K562 (cell line): Measurements from ENCODE around the gene PLCG2. TPM values are rescaled to one million over a fixed set of nuclear protein-coding genes. Genes with fewer than 3 reads are reported as not detected.
A peak's percentile ranks its signal among the peaks of the same experiment; 100 is the strongest.

Source experiments
- ADNP ChIP-seq: fragments of 200-800 bp; sonication (Bioruptor generic); IDR thresholded peaks from 2 replicates; pipeline ENCODE4 v1.6.1; 2016; ENCODE audit warnings: missing genetic modification characterization, missing compliant biosample characterization
- CSDE1 ChIP-seq, 2 experiments: fragments of 450-650 bp; IDR thresholded peaks; 2 replicates each; pipeline ENCODE4 v1.6.1; 2016; ENCODE audit warnings: mild to moderate bottlenecking in 1 of 2
- E4F1 ChIP-seq: fragments of 250-450 bp; sonication (Bioruptor Pico); IDR thresholded peaks from 2 replicates; pipeline ENCODE4 v1.5.0; 2021; ENCODE audit warnings: mild to moderate bottlenecking, borderline replicate concordance
- HDAC2 ChIP-seq: fragments of 450-650 bp; IDR thresholded peaks from 2 replicates; pipeline ENCODE4 v1.6.1; 2016; ENCODE audit warnings: mild to moderate bottlenecking
- LCOR ChIP-seq: sonication (generic); formaldehyde crosslinking; IDR thresholded peaks from 2 replicates; pipeline ENCODE4 v1.8.0; 2022; ENCODE audit warnings: mild to moderate bottlenecking, missing genetic modification reagents
- POLR3G ChIP-seq: IDR thresholded peaks from 2 replicates; pipeline ENCODE4 v1.6.1; 2011; ENCODE audit not compliant: insufficient read length, insufficient replicate concordance; ENCODE audit errors: extremely low read depth
- SRSF1 ChIP-seq: fragments of 200-400 bp; formaldehyde crosslinking; IDR thresholded peaks from 2 replicates; pipeline ENCODE4 v1.6.1; 2017; ENCODE audit warnings: mild to moderate bottlenecking, low read depth, low read length, moderate library complexity
- U2AF1 ChIP-seq: fragments of 200-400 bp; formaldehyde crosslinking; optimal IDR thresholded peaks from 2 replicates; pipeline ENCODE3; 2017; ENCODE audit warnings: mild to moderate bottlenecking, low read depth, low read length, moderate library complexity
- ZNF436 ChIP-seq: fragments of 250-450, 450-650 bp; sonication (Bioruptor Pico); formaldehyde crosslinking; IDR thresholded peaks from 2 replicates; pipeline ENCODE4 v1.7.0; 2020; ENCODE audit warnings: mild to moderate bottlenecking
- ZNF707 ChIP-seq: fragments of 250-450 bp; sonication (Bioruptor Pico); conservative IDR thresholded peaks from 2 replicates; pipeline ENCODE4 v1.8.0; 2022; ENCODE audit warnings: inconsistent platforms, mild to moderate bottlenecking, moderate library complexity
- polyA plus RNA-seq, 8 experiments: library from polyadenylated mRNA; depleted of rRNA in 4 of 8; stranded (reverse) in 5 of 8; unstranded in 3 of 8; fragments of >200 nt; fragmentation: Nextera tagmentation in 2 of 8; fragmentation: Illumina TruSeq in 1 of 8; extraction: Ambion mirVana in 2 of 8; extraction: Trizol in 1 of 8; gene quantifications; 2 replicates each; pipeline versions ENCODE4 v1.2.1 to v1.2.3, GENCODE V29; 2011 to 2014; ENCODE audit warnings: inconsistent platforms in 1 of 8, missing spikeins in 1 of 8
- total RNA-seq, 7 experiments: library from RNA; depleted of rRNA in 6 of 7; stranded (reverse); fragments of >200 nt in 6 of 7; fragmentation: Illumina TruSeq in 2 of 7; extraction: Trizol in 2 of 7; gene quantifications; 2 replicates each; pipeline versions ENCODE4 v1.2.1 to v1.2.3, GENCODE V29; 2011 to 2021; ENCODE audit warnings: low replicate concordance in 1 of 7
- TF ChIP-seq, protein P1 (sequence below): fragments of 450-650 bp; formaldehyde crosslinking; IDR thresholded peaks from 2 replicates; pipeline ENCODE4 v1.4.0; 2020; ENCODE audit warnings: mild to moderate bottlenecking, moderate library complexity
- TF ChIP-seq, protein P2 (sequence below): fragments of 250-450 bp; sonication (Bioruptor Pico); IDR thresholded peaks from 2 replicates; pipeline ENCODE4 v1.8.0; 2021; ENCODE audit warnings: moderate library complexity, mild to moderate bottlenecking, inconsistent platforms
- TF ChIP-seq, protein P3 (sequence below), 3 experiments: IDR thresholded peaks in 2 of 3; conservative IDR thresholded peaks in 1 of 3; 2 replicates each; pipeline ENCODE4 v1.5.1; 2011 to 2012; ENCODE audit warnings: low read length in 3 of 3, mild to moderate bottlenecking in 3 of 3, control low read depth in 2 of 3, improper control_type of control experiment in 1 of 3, inconsistent platforms in 1 of 3, low read depth in 1 of 3, mixed read lengths in 1 of 3, moderate library complexity in 1 of 3; ENCODE audit not compliant: insufficient read depth in 2 of 3

The PLCG2 gene
- total and polyA plus RNA-seq, 9 of the 15 experiments (the other 6 are each of a cell fraction or from before 2014, with no cell fraction given) = 0.94 to 7.1 (median 3.1) TPM

DNA sequence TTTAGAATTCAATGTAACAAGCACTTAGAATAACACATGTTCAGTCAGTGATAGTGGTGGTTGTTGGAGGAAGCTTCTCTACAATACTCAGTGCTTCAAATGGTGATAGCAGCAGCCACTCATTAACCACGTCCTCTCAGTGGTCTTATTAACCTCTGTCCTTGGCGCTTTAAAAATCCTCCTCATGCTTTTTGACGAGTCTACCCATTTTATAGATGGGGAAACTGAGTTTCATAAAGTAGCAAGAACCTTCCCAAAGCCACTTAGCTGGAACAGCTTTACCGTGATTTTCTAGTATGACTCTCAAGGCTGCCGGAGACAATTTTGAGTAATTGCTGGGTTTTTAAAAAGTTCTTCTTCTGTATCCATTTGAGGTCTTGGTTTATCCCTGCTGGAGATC lies 47.4 kb downstream of the PLCG2 start (continued):
- TF ChIP-seq E4F1 (CRISPR knock-in tag) (no peak), SRSF1 (no peak), U2AF1 (no peak), HDAC2 (peak; percentile 53; the same call in 1 of the 2 replicates), CSDE1 (IDR thresholded peaks at IDR 0.05) (no peak), ZNF707 (CRISPR knock-in tag) (no peak), LCOR (CRISPR knock-in tag) (no peak), POLR3G (no peak), ADNP (peak; percentile 76), ZNF436 (CRISPR knock-in tag) (no peak)
- TF ChIP-seq, protein P1, sequence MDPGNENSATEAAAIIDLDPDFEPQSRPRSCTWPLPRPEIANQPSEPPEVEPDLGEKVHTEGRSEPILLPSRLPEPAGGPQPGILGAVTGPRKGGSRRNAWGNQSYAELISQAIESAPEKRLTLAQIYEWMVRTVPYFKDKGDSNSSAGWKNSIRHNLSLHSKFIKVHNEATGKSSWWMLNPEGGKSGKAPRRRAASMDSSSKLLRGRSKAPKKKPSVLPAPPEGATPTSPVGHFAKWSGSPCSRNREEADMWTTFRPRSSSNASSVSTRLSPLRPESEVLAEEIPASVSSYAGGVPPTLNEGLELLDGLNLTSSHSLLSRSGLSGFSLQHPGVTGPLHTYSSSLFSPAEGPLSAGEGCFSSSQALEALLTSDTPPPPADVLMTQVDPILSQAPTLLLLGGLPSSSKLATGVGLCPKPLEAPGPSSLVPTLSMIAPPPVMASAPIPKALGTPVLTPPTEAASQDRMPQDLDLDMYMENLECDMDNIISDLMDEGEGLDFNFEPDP = no peak
- TF ChIP-seq, protein P2, sequence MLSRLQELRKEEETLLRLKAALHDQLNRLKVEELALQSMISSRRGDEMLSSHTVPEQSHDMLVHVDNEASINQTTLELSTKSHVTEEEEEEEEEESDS = no peak
- TF ChIP-seq, protein P3, sequence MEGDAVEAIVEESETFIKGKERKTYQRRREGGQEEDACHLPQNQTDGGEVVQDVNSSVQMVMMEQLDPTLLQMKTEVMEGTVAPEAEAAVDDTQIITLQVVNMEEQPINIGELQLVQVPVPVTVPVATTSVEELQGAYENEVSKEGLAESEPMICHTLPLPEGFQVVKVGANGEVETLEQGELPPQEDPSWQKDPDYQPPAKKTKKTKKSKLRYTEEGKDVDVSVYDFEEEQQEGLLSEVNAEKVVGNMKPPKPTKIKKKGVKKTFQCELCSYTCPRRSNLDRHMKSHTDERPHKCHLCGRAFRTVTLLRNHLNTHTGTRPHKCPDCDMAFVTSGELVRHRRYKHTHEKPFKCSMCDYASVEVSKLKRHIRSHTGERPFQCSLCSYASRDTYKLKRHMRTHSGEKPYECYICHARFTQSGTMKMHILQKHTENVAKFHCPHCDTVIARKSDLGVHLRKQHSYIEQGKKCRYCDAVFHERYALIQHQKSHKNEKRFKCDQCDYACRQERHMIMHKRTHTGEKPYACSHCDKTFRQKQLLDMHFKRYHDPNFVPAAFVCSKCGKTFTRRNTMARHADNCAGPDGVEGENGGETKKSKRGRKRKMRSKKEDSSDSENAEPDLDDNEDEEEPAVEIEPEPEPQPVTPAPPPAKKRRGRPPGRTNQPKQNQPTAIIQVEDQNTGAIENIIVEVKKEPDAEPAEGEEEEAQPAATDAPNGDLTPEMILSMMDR (IDR thresholded peaks at IDR 0.05 in 2 of 3, conservative IDR thresholded peaks at IDR 0.05 in 1 of 3; ENCODE audit: insufficient read depth in 2 of 3, low read depth in 1 of 3, low read length in 3 of 3) = no peak
